ENCODE measurements around the gene MDGA2.
"Not testable (repeated sequence)": the region's sequence is repeated elsewhere in the genome, so short reads cannot be mapped to it uniquely, and the experiment has no call there.

MDGA2 gene

GRCh38 chr14:47211263-47211662 is 464.1 kb downstream of the MDGA2 start:
- DNase-seq = no peak

DNA sequence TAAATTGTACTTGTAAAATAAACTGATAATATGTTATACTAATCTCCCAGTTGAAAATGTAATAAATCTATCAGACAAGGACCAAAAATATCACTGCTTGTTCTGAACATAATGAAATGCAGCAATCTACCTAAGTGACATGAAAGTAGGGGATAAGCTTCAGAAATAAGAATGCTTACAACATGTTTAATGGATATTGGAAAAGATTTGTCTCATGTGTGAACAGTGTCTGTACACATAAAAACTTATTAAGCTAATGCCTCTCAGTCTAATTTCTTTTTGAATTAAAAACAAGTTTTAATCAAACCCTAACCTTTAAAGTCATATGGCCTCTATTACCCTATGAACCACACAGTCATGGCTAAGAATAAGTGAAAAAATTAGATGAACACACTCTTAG is 465.3 kb downstream of the MDGA2 start:
- no peak for DNase-seq

DNA sequence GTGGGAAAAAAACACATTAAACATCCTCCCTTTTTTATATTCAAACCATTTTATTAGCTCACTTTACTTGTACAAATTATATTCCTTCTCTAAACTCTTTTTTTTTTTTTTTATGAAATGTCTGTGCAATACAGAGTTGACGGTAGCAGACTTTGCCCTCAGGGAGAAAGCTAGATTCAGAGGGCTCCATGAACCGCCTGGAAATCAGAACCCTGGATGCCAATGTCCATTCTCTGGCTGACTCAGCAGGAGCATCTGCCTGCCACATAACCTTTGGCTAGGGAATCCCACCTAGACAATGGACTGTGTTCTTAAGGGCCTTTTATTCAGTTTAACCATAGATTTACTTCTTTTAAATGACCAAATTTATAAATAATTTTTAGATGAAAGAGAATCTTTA is 467.0 kb downstream of the MDGA2 start:
- no peak for DNase-seq

- DNase-seq = no peak
These were observed 467.8 kb downstream of the MDGA2 start for GRCh38 chr14:47207617-47208016.

GRCh38 chr14:47200740-47201139 is 474.7 kb downstream of the MDGA2 start:
- DNase-seq = no peak

DNA sequence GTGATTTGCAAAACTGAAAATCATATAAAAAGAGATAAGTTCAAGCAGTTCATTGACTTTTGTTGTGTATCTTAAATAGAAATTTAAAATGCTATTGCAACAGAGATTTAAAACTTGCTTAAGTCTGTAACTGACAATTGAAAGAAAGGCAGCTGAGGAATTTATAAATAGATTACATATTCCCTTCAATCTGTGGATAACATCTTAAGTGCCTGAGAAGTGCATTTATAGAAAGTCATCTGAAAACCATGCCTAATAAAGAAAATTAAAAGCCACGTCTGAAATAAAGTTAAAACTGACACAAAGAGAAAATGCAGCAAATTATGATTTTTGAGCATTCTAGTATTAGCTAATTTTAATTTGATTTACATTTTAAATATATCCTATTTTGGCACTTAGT is 479.8 kb downstream of the MDGA2 start:
- DNase-seq = no peak

GRCh38 chr14:47194055-47194454 is 481.4 kb downstream of the MDGA2 start:
- no peak for DNase-seq

- not testable (repeated sequence) for DNase-seq
These were observed 483.2 kb downstream of the MDGA2 start for GRCh38 chr14:47192203-47192602.

GRCh38 chr14:47191700-47192099 is 483.7 kb downstream of the MDGA2 start:
- DNase-seq = no peak

DNA sequence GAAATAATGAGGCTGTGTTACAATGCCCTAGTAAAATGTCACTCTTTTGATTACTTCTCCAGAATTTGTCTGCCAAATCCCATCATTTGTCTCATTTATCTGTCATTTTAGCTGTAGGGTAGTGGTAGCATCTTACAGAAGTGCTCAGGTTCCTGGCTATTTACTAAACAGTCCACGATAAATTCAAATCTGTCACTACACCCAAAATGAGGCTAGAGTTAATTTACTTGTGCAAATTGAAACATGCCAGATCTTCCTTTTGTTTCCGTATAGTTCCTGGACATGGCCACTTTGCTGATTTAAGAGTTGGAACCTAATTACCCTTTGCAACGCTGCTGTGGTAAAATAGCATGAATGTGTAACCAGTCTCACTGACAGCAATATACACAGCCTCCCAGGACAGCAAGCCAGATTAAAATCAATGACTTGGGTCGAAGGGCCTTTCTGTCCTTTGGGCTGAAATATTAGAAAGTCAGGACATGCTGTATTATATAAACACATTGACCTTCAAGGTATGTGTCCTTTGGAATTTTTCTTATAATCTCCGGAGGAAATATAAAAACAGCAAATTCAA is 485.4 kb downstream of the MDGA2 start:
- DNase-seq = no peak

DNA sequence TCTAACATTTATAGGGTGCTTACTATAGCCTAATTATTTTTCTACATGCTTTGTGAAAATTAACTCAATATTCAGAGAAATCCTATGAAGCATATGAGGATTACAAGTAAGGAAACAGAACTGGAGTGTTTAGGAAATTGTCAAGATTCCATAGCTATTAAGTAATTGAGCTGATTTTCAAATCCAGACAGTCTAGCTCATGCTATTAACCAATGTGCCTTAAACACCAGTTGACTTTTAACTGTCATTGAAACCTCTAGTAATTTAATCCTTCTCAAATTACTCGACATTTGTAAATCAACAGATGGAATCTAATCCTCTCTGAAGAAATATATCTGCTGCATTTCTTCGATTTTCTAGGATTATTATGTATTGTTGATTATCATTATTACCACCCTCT is 488.9 kb downstream of the MDGA2 start:
- DNase-seq = no peak

GRCh38 chr14:47179906-47180305 is 495.5 kb downstream of the MDGA2 start:
- no peak for DNase-seq

GRCh38 chr14:47171896-47172295 is 503.5 kb downstream of the MDGA2 start:
- not testable (repeated sequence) for DNase-seq

DNA sequence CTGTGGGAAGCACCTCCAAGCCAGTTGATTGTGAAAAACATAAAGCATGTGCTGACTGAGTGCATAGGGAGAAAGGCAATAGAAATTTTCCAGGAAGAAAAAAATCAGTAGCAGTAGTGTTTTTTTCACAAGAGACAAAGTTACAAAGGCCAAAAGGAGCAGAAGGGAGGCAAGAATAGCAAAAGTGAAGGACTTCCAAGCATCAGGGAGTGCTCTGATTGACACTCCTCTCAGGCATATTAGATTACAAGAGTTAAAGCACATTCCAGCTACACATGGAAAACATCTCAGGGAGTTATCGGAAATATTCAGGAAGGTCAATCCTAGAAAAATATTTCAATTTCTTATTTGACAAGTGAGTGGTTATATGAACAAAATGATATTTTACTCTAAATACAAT is 508.0 kb downstream of the MDGA2 start:
- no peak for DNase-seq

DNA sequence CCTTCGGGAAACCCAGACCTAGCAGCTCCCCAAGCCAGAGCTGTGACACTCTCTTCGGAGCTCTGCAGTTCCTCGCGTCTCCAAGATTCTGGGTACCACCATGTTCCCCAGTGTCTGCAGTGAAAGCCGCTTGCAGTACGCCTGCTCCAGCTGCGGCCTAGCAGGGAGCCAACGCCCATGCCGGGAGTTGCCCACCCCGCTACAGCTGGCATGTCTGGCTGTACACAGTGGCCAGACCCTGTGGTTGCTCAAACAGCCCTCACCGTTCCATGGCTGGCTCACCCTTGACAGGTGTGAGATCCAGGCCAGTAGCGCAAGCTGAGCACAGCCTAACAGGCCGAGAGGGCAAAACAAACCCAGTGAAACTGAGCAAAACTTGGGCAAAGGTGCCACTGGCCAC is 520.0 kb downstream of the MDGA2 start:
- DNase-seq = no peak

DNA sequence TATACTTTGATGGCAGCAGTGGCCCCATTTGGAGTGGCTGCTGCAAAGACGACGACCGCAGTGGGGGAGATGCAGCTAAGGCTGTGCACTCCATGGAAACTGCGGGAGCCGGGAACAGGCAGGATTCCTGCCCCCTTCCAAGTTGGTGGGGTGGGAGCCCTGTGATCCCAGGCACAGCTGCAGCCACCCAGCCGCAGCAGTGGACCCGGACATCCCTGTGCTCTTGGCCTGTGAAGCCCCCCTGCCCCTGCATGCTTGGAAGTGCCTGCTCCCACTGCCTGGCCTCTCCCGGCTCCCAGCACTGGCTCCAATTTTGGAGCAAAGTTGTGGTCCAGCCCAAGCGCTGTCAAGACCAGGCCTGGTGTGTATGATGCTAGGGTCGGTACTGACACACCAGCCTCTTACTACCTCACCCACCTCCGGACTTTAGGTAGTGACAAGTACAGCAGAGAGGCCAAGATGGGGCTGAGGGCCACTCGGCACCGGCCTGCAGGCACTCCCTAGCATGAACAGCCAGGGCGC is 521.1 kb downstream of the MDGA2 start:
- no peak for DNase-seq

- DNase-seq = no peak
These were observed 521.7 kb downstream of the MDGA2 start for GRCh38 chr14:47153746-47154145.

GRCh38 chr14:47150267-47150666 is 525.1 kb downstream of the MDGA2 start:
- DNase-seq = no peak

DNA sequence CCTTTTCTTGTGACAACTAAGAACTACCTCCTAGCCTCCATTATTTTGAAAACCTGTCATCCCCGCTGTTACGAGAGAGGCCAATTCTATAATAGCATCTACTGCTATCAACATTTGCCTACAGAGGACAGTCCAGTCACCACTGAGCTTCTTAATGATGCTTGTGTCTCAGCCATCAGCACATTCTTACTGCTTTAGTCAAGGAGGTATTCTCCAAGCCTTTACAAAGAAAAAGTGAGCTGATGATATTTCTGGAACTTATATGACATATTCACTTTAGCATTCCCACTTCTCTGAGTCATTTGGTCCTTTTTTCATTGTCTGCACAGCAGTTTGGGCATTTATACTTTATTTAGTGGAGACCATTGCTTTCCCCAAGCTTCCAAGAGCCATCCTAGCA is 526.1 kb downstream of the MDGA2 start:
- DNase-seq = no peak

DNA sequence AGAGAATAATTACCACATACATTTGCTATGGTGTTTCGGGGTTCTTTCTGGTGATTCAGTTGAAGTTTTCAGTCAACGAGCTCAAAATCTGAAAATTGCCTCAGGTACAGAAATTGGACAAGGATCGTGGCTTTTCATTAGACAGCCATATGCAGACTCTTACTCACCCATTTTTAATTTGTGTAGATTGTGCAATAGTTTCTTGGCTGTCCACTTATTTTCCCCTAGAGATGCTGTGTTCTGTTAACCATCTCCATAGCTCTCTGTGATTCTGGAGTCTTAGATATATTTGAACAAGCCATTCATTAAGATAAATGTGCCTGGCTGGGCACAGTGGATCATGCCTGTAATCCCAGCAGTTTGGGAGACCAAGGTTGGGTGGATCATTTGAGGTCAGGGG is 526.7 kb downstream of the MDGA2 start:
- no peak for DNase-seq

DNA sequence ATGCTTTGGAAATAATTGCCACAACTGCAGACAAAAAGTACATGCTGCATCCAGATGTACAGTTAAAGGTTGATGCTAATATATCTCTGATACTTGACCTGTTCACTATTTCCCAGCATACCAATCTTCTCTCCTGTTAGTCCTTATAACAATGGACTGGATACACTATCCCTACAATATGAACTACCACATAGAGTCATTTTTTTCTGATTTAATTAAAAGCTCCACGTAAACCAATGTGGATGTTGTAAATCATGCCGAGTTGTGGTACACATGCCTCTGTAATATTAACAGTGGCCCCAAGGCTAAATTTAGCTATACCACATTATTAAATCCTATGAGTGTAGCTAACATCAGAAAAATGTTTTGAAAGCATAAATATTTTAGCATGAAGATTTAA is 554.8 kb downstream of the MDGA2 start:
- DNase-seq = no peak

GRCh38 chr14:47103771-47104170 is 571.6 kb downstream of the MDGA2 start:
- no peak for DNase-seq

DNA sequence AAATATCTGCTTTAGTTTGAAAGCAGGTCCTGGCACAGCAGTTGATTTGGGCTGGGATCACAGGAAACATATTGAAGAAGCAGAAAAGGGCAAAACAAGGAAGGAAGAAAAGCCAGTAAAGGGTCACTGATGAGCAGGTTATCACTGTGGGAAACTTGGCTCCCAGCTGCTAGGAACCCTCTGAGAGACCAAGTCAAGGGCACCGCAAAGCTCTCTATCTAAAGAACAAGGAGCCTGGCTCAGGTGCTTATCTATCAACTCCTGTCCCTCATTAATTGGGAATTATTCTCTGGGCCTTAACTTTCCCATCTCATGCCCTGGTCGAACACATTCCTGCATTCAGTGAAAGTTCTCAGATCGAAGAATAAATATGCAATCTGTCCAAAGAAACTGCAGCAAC is 572.9 kb downstream of the MDGA2 start:
- DNase-seq = no peak

GRCh38 chr14:47085678-47086077 is 589.7 kb downstream of the MDGA2 start:
- DNase-seq = no peak

DNA sequence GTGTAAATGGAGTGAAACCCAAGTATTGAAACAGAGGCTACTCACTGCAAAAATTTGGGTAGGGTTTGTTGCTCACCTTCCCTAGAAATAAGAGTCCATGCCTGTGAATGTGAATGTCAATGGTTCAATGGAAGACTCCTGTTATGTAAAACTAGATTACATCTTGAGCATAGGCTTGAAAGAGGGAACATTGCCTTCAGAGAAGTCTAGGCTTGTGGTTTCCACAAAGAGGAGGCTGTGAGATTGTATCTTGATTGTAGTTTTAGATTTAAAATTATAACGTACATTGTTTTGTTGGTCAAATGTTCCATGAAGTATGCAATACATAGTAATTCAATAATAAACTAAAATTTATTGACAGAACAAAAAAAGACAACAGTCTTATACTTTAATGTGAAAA is 610.1 kb downstream of the MDGA2 start:
- DNase-seq = no peak

DNA sequence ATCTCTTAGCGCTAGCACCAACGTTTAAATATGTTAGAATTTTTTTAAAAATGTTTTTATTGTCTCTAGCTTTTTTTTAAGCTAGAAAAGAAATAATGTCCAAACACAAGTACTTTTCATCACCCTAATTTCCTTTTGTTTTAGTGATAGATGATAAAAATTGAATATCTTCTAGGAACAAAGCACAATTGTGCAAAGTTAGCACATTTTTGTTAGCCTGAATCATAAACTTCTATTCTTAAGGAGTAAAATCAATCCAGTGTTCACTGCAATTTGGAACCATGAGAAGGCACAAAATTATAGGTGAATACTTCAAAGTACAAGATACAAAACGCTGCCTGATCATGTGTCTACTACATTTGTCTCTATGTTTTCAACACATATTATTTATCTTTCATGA is 615.4 kb downstream of the MDGA2 start:
- DNase-seq = no peak
